PFSK-1 (cell line): ENCODE data around the gene MAP2K5.

Experiments used
- FOXP2 ChIP-seq: optimal IDR thresholded peaks from 2 replicates; pipeline ENCODE3; 2011; ENCODE audit warnings: borderline replicate concordance, control low read depth, inconsistent platforms; ENCODE audit not compliant: insufficient read depth; ENCODE audit errors: extremely low read length, extremely low read depth
- POLR2AphosphoS5 ChIP-seq: IDR thresholded peaks from 2 replicates; pipeline ENCODE4 v1.6.1; 2012; ENCODE audit warnings: low read depth, mild to moderate bottlenecking, control low read depth, low read length, moderate library complexity
- SIN3A ChIP-seq: IDR thresholded peaks from 2 replicates; pipeline ENCODE4 v1.6.1; 2012; ENCODE audit warnings: mild to moderate bottlenecking, low read length, moderate library complexity, borderline replicate concordance; ENCODE audit not compliant: insufficient read depth
- TAF1 ChIP-seq: IDR thresholded peaks from 2 replicates; pipeline ENCODE4 v1.6.1; 2012; ENCODE audit warnings: low read length, control low read depth, borderline replicate concordance; ENCODE audit not compliant: insufficient read depth
- TF ChIP-seq, protein P1 (sequence below), 2 experiments: IDR thresholded peaks; 2 replicates each; pipeline versions ENCODE4 v1.6.1 to v1.8.0; 2011 to 2012; ENCODE audit warnings: low read depth in 2 of 2, low read length in 2 of 2, control low read depth in 1 of 2, inconsistent platforms in 1 of 2, mild to moderate bottlenecking in 1 of 2, moderate library complexity in 1 of 2; ENCODE audit not compliant: insufficient read depth in 1 of 2

DNA sequence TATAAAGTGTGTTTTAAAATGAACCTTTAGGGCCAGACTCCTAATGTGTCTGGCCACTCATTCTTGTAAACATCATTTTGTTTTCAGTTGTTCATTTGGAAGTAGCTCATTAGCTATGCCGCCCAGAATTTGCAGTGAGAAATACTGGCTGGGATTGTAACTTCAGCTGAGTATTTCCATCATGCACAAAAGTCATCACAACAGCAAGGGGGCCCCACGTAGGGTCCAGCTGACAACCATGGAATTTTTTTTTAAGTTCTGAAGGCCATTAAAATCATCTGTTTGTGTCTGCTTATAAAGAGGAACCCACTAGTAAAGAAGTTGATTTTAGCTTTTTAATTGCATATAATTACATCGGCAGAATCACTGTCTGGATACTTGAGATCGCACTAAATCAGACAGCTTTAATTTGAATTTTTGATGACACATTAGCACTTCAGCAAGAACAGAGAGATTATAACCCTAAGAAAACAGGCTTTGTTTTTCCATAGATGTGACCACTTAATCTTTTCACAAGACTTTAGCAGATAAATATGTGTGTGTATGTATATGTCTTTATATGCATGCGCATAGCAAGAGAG lies 236.6 kb downstream of the MAP2K5 start:
- no peak for TF ChIP-seq POLR2AphosphoS5
- TF ChIP-seq FOXP2: no peak
- TF ChIP-seq, protein P1, sequence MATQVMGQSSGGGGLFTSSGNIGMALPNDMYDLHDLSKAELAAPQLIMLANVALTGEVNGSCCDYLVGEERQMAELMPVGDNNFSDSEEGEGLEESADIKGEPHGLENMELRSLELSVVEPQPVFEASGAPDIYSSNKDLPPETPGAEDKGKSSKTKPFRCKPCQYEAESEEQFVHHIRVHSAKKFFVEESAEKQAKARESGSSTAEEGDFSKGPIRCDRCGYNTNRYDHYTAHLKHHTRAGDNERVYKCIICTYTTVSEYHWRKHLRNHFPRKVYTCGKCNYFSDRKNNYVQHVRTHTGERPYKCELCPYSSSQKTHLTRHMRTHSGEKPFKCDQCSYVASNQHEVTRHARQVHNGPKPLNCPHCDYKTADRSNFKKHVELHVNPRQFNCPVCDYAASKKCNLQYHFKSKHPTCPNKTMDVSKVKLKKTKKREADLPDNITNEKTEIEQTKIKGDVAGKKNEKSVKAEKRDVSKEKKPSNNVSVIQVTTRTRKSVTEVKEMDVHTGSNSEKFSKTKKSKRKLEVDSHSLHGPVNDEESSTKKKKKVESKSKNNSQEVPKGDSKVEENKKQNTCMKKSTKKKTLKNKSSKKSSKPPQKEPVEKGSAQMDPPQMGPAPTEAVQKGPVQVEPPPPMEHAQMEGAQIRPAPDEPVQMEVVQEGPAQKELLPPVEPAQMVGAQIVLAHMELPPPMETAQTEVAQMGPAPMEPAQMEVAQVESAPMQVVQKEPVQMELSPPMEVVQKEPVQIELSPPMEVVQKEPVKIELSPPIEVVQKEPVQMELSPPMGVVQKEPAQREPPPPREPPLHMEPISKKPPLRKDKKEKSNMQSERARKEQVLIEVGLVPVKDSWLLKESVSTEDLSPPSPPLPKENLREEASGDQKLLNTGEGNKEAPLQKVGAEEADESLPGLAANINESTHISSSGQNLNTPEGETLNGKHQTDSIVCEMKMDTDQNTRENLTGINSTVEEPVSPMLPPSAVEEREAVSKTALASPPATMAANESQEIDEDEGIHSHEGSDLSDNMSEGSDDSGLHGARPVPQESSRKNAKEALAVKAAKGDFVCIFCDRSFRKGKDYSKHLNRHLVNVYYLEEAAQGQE (IDR thresholded peaks at IDR 0.05; ENCODE audit: insufficient read depth in 1 of 2, low read depth in 2 of 2, low read length in 2 of 2): no peak
- TF ChIP-seq TAF1: no peak
- no peak for TF ChIP-seq SIN3A
